MM.1S (cell line): Measurements from ENCODE around the gene LOXHD1.

ENCODE experiments used
- DNase-seq: peaks from one replicate; pipeline ENCODE4 v3.0.0-alpha.2; 2015
- H2AFZ ChIP-seq: fragments of 300-600 bp; sonication (generic); 2 replicates; pipeline ENCODE4 v1.6.0; 2016; ENCODE audit warnings: antibody characterized with exemption, low read length
- H3F3A ChIP-seq: fragments of 300-600 bp; sonication (generic); 2 replicates; pipeline ENCODE4 v1.6.1; 2016; ENCODE audit warnings: mild to moderate bottlenecking, antibody characterized with exemption, low read length, moderate library complexity, mixed read lengths; ENCODE audit not compliant: insufficient read depth
- H3K27ac ChIP-seq: fragments of 300-600 bp; sonication (generic); 2 replicates; pipeline ENCODE4 v1.5.1; 2016; ENCODE audit warnings: mild to moderate bottlenecking, low read length
- H3K27me3 ChIP-seq: fragments of 300-600 bp; sonication (generic); replicated peaks from 2 replicates; pipeline ENCODE4 v1.6.0; 2016; ENCODE audit warnings: low read length; ENCODE audit not compliant: insufficient read depth
- H3K36me3 ChIP-seq: fragments of 300-600 bp; sonication (generic); replicated peaks from 2 replicates; pipeline ENCODE4 v1.6.1; 2016; ENCODE audit warnings: mild to moderate bottlenecking, low read length, mixed read lengths; ENCODE audit not compliant: insufficient read depth
- H3K4me1 ChIP-seq: fragments of 300-600 bp; sonication (generic); 2 replicates; pipeline ENCODE4 v1.6.1; 2016; ENCODE audit warnings: low read length, mixed read lengths
- H3K4me2 ChIP-seq: fragments of 300-600 bp; sonication (generic); 2 replicates; pipeline ENCODE4 v1.6.0; 2016; ENCODE audit warnings: low read depth, low read length
- H3K4me3 ChIP-seq: fragments of 300-600 bp; sonication (generic); 2 replicates; pipeline ENCODE4 v1.5.1; 2016; ENCODE audit warnings: low read length, mixed read lengths
- H3K79me2 ChIP-seq: fragments of 300-600 bp; sonication (generic); 2 replicates; pipeline ENCODE4 v1.6.1; 2016; ENCODE audit warnings: mixed run types, low read length, mixed read lengths
- H3K9ac ChIP-seq: fragments of 300-600 bp; sonication (generic); 2 replicates; pipeline ENCODE4 v1.6.1; 2016; ENCODE audit warnings: low read length, mixed read lengths
- H3K9me2 ChIP-seq: fragments of 300-600 bp; sonication (generic); replicated peaks from 2 replicates; pipeline ENCODE4 v1.6.1; 2016; ENCODE audit warnings: mild to moderate bottlenecking, low read length, mixed read lengths; ENCODE audit not compliant: insufficient read depth
- H3K9me3 ChIP-seq: fragments of 300-600 bp; sonication (generic); replicated peaks from 2 replicates; pipeline ENCODE4 v1.6.1; 2016; ENCODE audit warnings: mild to moderate bottlenecking, low read length, mixed read lengths; ENCODE audit not compliant: insufficient read depth
- H4K20me1 ChIP-seq: fragments of 300-600 bp; sonication (generic); 2 replicates; pipeline ENCODE4 v1.6.1; 2016; ENCODE audit warnings: mild to moderate bottlenecking, low read length, moderate library complexity, mixed read lengths; ENCODE audit not compliant: insufficient read depth
- EZH2 ChIP-seq: fragments of 300-600 bp; sonication (generic); optimal IDR thresholded peaks from 2 replicates; pipeline ENCODE3; 2017; ENCODE audit warnings: low read depth, mild to moderate bottlenecking, antibody characterized with exemption, low read length, mixed read lengths
- EZH2phosphoT487 ChIP-seq: fragments of 300-600 bp; sonication (generic); IDR thresholded peaks from 2 replicates; pipeline ENCODE4 v1.6.1; 2018; ENCODE audit warnings: antibody characterized with exemption, low read length
- TF ChIP-seq, protein P1 (sequence below): fragments of 300-600 bp; sonication (generic); IDR thresholded peaks from 2 replicates; pipeline ENCODE4 v1.5.1; 2016; ENCODE audit warnings: antibody characterized with exemption, low read length, mixed read lengths

The LOXHD1 gene

GRCh38 chr18:46569211-46569610, 87.8 kb downstream of the LOXHD1 start:
- Histone ChIP-seq H3K4me3 (no peak overlapping the region), H3K27me3 (no peaks in the 10 kb centered on the region), H3K9me3 (no peaks in the 10 kb centered on the region), H3K9me2 (no peaks in the 10 kb centered on the region), H2AFZ (no peak overlapping the region), H3K79me2 (no peaks in the 10 kb centered on the region), H3K4me2 (no peak overlapping the region), H3K4me1 (peaks cover 11% of the 10 kb centered on the region), H3F3A (peaks cover 4% of the 10 kb centered on the region; the same call in 1 of the 2 replicates), H4K20me1 (no peaks in the 10 kb centered on the region), H3K27ac (no peak overlapping the region), H3K36me3 (no peaks in the 10 kb centered on the region), H3K9ac (no peak overlapping the region)
- TF ChIP-seq, protein P1, sequence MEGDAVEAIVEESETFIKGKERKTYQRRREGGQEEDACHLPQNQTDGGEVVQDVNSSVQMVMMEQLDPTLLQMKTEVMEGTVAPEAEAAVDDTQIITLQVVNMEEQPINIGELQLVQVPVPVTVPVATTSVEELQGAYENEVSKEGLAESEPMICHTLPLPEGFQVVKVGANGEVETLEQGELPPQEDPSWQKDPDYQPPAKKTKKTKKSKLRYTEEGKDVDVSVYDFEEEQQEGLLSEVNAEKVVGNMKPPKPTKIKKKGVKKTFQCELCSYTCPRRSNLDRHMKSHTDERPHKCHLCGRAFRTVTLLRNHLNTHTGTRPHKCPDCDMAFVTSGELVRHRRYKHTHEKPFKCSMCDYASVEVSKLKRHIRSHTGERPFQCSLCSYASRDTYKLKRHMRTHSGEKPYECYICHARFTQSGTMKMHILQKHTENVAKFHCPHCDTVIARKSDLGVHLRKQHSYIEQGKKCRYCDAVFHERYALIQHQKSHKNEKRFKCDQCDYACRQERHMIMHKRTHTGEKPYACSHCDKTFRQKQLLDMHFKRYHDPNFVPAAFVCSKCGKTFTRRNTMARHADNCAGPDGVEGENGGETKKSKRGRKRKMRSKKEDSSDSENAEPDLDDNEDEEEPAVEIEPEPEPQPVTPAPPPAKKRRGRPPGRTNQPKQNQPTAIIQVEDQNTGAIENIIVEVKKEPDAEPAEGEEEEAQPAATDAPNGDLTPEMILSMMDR, result no peak
- no peak for TF ChIP-seq EZH2
- TF ChIP-seq EZH2phosphoT487, result no peak
- no peak for DNase-seq

- H3K9me3 ChIP-seq, result no peaks in the 10 kb centered on the region
- no peak overlapping the region for H3K4me3 ChIP-seq
- DNase-seq, result no peak
- H3K4me2 ChIP-seq, result no peak overlapping the region
- TF ChIP-seq EZH2phosphoT487, result no peak
- TF ChIP-seq, protein P1, result no peak
- TF ChIP-seq EZH2, result no peak
- H3K9ac ChIP-seq, result no peak overlapping the region
- H3K79me2 ChIP-seq, result no peaks in the 10 kb centered on the region
- no peaks in the 10 kb centered on the region for H3K36me3 ChIP-seq
- H3F3A ChIP-seq, result no peaks in the 10 kb centered on the region
- no peak overlapping the region for H2AFZ ChIP-seq
- no peaks in the 10 kb centered on the region for H3K4me1 ChIP-seq
- H3K9me2 ChIP-seq, result no peaks in the 10 kb centered on the region
- no peaks in the 10 kb centered on the region for H3K27me3 ChIP-seq
- no peaks in the 10 kb centered on the region for H4K20me1 ChIP-seq
- H3K27ac ChIP-seq, result no peak overlapping the region
These were observed 89.8 kb downstream of the LOXHD1 start for GRCh38 chr18:46567196-46567595.

DNA sequence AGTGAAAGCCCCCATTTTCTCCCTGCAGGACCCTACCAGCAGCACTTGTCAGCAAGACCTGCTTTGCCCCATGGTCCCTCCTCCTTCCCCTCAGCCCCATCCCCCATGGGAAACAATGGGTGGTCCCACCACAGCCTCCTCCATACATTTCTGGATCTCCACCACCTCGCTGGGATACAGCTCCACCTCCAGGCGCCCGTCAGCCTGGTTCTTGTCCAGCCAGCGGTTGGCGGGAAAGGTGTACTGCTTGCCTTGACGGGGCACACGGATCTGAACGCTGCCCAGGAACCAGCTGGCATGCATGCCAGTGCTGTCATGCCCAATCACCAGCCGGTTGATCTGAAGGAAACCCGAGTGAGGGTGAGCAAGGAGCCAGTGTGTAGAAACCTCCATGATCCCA, 90.9 kb downstream of the LOXHD1 start:
- no peak for DNase-seq
- no peaks in the 10 kb centered on the region for H3F3A ChIP-seq
- H3K9ac ChIP-seq, result no peak overlapping the region
- no peaks in the 10 kb centered on the region for H4K20me1 ChIP-seq
- H3K9me2 ChIP-seq, result no peaks in the 10 kb centered on the region
- no peaks in the 10 kb centered on the region for H3K36me3 ChIP-seq
- H3K79me2 ChIP-seq, result no peaks in the 10 kb centered on the region
- no peak overlapping the region for H2AFZ ChIP-seq
- no peak for TF ChIP-seq EZH2
- TF ChIP-seq, protein P1, result no peak
- TF ChIP-seq EZH2phosphoT487, result no peak
- H3K4me1 ChIP-seq, result no peaks in the 10 kb centered on the region
- H3K27me3 ChIP-seq, result no peaks in the 10 kb centered on the region
- H3K9me3 ChIP-seq, result no peaks in the 10 kb centered on the region
- H3K27ac ChIP-seq, result no peak overlapping the region
- no peak overlapping the region for H3K4me2 ChIP-seq
- H3K4me3 ChIP-seq, result no peak overlapping the region
